ENCODE measurements around the gene BRD3.

GRCh38 chr9:134056483-134057306 lies 11.1 kb downstream of the BRD3 start:
- TF ChIP-seq CTCF (IDR thresholded peaks at IDR 0.05) (no peak), ZNF423 (CRISPR knock-in tag; IDR thresholded peaks at IDR 0.05) (no peak), ZNF121 (CRISPR knock-in tag; IDR thresholded peaks at IDR 0.05) (no peak), FOXP1 (CRISPR knock-in tag; IDR thresholded peaks at IDR 0.05; ENCODE audit: borderline replicate concordance) (no peak), USF2 (CRISPR knock-in tag; IDR thresholded peaks at IDR 0.05) (no peak), NFYB (CRISPR knock-in tag; conservative IDR thresholded peaks at IDR 0.05; ENCODE audit: low read depth) (no peak), ZBTB43 (CRISPR knock-in tag; IDR thresholded peaks at IDR 0.05) (no peak), ELF4 (CRISPR knock-in tag; IDR thresholded peaks at IDR 0.05; ENCODE audit: low read depth) (no peak), MYBL2 (CRISPR knock-in tag; IDR thresholded peaks at IDR 0.05) (no peak), NFATC4 (CRISPR knock-in tag; IDR thresholded peaks at IDR 0.05) (no peak), ZNF232 (CRISPR knock-in tag; IDR thresholded peaks at IDR 0.05) (no peak), TEAD4 (CRISPR knock-in tag; IDR thresholded peaks at IDR 0.05) (no peak), FOXJ3 (CRISPR knock-in tag; IDR thresholded peaks at IDR 0.05; ENCODE audit: borderline replicate concordance) (no peak)
